GM23338 (cell line): Measurements from ENCODE around the gene PTPN7. TPM values are rescaled to one million over a fixed set of nuclear protein-coding genes. Genes with fewer than 3 reads are reported as not detected.

Experiments used
- ATAC-seq: fragments of 200-7000 bp; cut with Tn5 transposase; 3 replicates; pipeline ENCODE4 v1.9.1; 2020
- DNase-seq: peaks from one replicate; pipeline ENCODE4 v3.0.0-alpha.2; 2015; ENCODE audit warnings: low spot score
- H2AFZ ChIP-seq: fragments of 200-600 bp; sonication (generic); 2 replicates; pipeline ENCODE4 v1.8.0; 2016; ENCODE audit warnings: antibody characterized with exemption, mild to moderate bottlenecking, moderate library complexity
- H3F3A ChIP-seq: fragments of 200-600 bp; sonication (generic); replicated peaks from 2 replicates; pipeline ENCODE4 v1.8.0; 2017; ENCODE audit warnings: antibody characterized with exemption, mixed run types, low read depth
- H3K27ac ChIP-seq: fragments of 200-600 bp; sonication (generic); 2 replicates; pipeline ENCODE4 v1.6.1; 2016; ENCODE audit warnings: low read depth
- H3K27me3 ChIP-seq: fragments of 200-600 bp; sonication (generic); 2 replicates; pipeline ENCODE4 v1.8.0; 2016; ENCODE audit warnings: mild to moderate bottlenecking, mixed run types, moderate library complexity; ENCODE audit not compliant: insufficient read depth
- H3K36me3 ChIP-seq: fragments of 200-600 bp; sonication (generic); 2 replicates; pipeline ENCODE4 v1.8.0; 2016; ENCODE audit warnings: mild to moderate bottlenecking; ENCODE audit not compliant: insufficient read depth
- H3K4me1 ChIP-seq: fragments of 200-600 bp; sonication (generic); 2 replicates; pipeline ENCODE4 v1.8.0; 2016; ENCODE audit warnings: mild to moderate bottlenecking, moderate library complexity; ENCODE audit not compliant: insufficient read depth
- H3K4me2 ChIP-seq: fragments of 200-600 bp; sonication (generic); 2 replicates; pipeline ENCODE4 v1.7.1; 2017; ENCODE audit warnings: mixed run types
- H3K4me3 ChIP-seq: fragments of 200-600 bp; sonication (generic); 2 replicates; pipeline ENCODE4 v1.6.1; 2016; ENCODE audit warnings: mixed run types
- H3K79me2 ChIP-seq: fragments of 200-600 bp; sonication (generic); replicated peaks from 2 replicates; pipeline ENCODE4 v1.8.0; 2017; ENCODE audit warnings: mild to moderate bottlenecking; ENCODE audit not compliant: insufficient read depth
- H3K9me2 ChIP-seq: fragments of 200-600 bp; sonication (generic); 2 replicates; pipeline ENCODE4 v1.8.0; 2017; ENCODE audit not compliant: insufficient read depth
- H4K20me1 ChIP-seq: fragments of 200-600 bp; sonication (generic); replicated peaks from 2 replicates; pipeline ENCODE4 v1.8.0; 2017; ENCODE audit warnings: mild to moderate bottlenecking; ENCODE audit not compliant: insufficient read depth
- H3K27ac Mint-ChIP-seq: 2 replicates; pipeline ENCODE4 v1.8.0; 2020; ENCODE audit warnings: inconsistent platforms, mild to moderate bottlenecking, moderate library complexity, mixed read lengths
- H3K27me3 Mint-ChIP-seq: 3 replicates; pipeline ENCODE4 v1.8.0; 2022; ENCODE audit warnings: low read depth, mild to moderate bottlenecking, moderate library complexity, mixed read lengths, inconsistent platforms; ENCODE audit not compliant: insufficient read depth, poor library complexity
- H3K36me3 Mint-ChIP-seq: 3 replicates; pipeline ENCODE4 v1.8.0; 2021; ENCODE audit warnings: low read depth, mild to moderate bottlenecking, inconsistent platforms, moderate library complexity, mixed read lengths
- H3K4me1 Mint-ChIP-seq: 3 replicates; pipeline ENCODE4 v1.8.0; 2020; ENCODE audit warnings: mild to moderate bottlenecking, inconsistent platforms, mixed read lengths
- H3K4me3 Mint-ChIP-seq: 3 replicates; pipeline ENCODE4 v1.8.0; 2021; ENCODE audit warnings: moderate library complexity, mild to moderate bottlenecking, inconsistent platforms, mixed read lengths
- H3K9me3 Mint-ChIP-seq: 3 replicates; pipeline ENCODE4 v1.8.0; 2020; ENCODE audit warnings: moderate library complexity, mild to moderate bottlenecking, inconsistent platforms, mixed read lengths
- CREB1 ChIP-seq: fragments of 250-450 bp; sonication (Bioruptor Pico); IDR thresholded peaks from 2 replicates; pipeline ENCODE4 v1.5.0; 2020; ENCODE audit warnings: low read depth, mild to moderate bottlenecking, moderate library complexity
- CTCF ChIP-seq, 2 experiments: fragments of 200-600 bp in 1 of 2; sonication (generic) in 1 of 2; conservative IDR thresholded peaks; 2 replicates each; pipeline versions ENCODE4 v1.5.1 to v1.6.1; 2016 to 2017; ENCODE audit warnings: antibody characterized with exemption in 2 of 2, low read depth in 2 of 2, mild to moderate bottlenecking in 2 of 2, moderate library complexity in 1 of 2
- ETS1 ChIP-seq: IDR thresholded peaks from 2 replicates; pipeline ENCODE4 v1.6.1; 2016; ENCODE audit warnings: antibody characterized with exemption
- EZH2 ChIP-seq: fragments of 200-600 bp; sonication (generic); IDR thresholded peaks from one replicate; pipeline ENCODE4 v1.8.0; 2017; ENCODE audit warnings: antibody characterized with exemption, mild to moderate bottlenecking, low read depth; ENCODE audit not compliant: unreplicated experiment
- EZH2phosphoT487 ChIP-seq: fragments of 200-600 bp; sonication (generic); IDR thresholded peaks from one replicate; pipeline ENCODE4 v1.8.1; 2018; ENCODE audit warnings: antibody characterized with exemption; ENCODE audit not compliant: unreplicated experiment
- JUNB ChIP-seq: IDR thresholded peaks from one replicate; pipeline ENCODE4 v1.6.1; 2016; ENCODE audit warnings: antibody characterized with exemption; ENCODE audit not compliant: unreplicated experiment
- NANOG ChIP-seq: IDR thresholded peaks from 2 replicates; pipeline ENCODE4 v1.6.1; 2016; ENCODE audit warnings: antibody characterized with exemption, borderline replicate concordance
- STAT1 ChIP-seq: IDR thresholded peaks from one replicate; pipeline ENCODE4 v1.6.1; 2016; ENCODE audit warnings: antibody characterized with exemption; ENCODE audit not compliant: unreplicated experiment
- ZNF114 ChIP-seq: fragments of 250-450 bp; sonication (Bioruptor Pico); IDR thresholded peaks from 2 replicates; pipeline ENCODE4 v1.5.0; 2020; ENCODE audit warnings: mild to moderate bottlenecking, moderate library complexity
- polyA plus RNA-seq: library from polyadenylated mRNA; unstranded; fragments of >200 nt; fragmentation: Nextera tagmentation; extraction: Ambion mirVana; gene quantifications from 2 replicates; pipeline ENCODE4 v1.2.1, GENCODE V29; 2016
- total RNA-seq: library from RNA; depleted of rRNA; stranded (reverse); fragments of >200 nt; shearing (Covaris generic); gene quantifications from 2 replicates; pipeline ENCODE4 v1.2.3, GENCODE V29; 2014

Gene PTPN7
- total and polyA plus RNA-seq, 2 experiments from 2014 or later: not detected

GRCh38 chr1:202107321-202107761 lies 53.1 kb downstream of the PTPN7 start:
- Mint-ChIP-seq H3K4me3 (no peak overlapping the region), H3K4me1 (peaks cover 23% of the 10 kb centered on the region), H3K36me3 (no peaks in the 10 kb centered on the region), H3K27ac (no peak overlapping the region), H3K27me3 (peaks cover 6% of the 10 kb centered on the region), H3K9me3 (no peaks in the 10 kb centered on the region)
- no peak for DNase-seq
- Histone ChIP-seq H3K4me2 (no peak overlapping the region), H3K9me2 (no peaks in the 10 kb centered on the region), H3K4me1 (peaks cover 7% of the 10 kb centered on the region; the same call in 1 of the 2 replicates), H3K27ac (no peak overlapping the region), H3K36me3 (no peaks in the 10 kb centered on the region), H4K20me1 (no peaks in the 10 kb centered on the region), H3K79me2 (no peaks in the 10 kb centered on the region), H2AFZ (no peak overlapping the region), H3F3A (no peaks in the 10 kb centered on the region), H3K27me3 (no peaks in the 10 kb centered on the region), H3K4me3 (no peak overlapping the region)
- TF ChIP-seq CTCF (conservative IDR thresholded peaks at IDR 0.05; ENCODE audit: low read depth in 2 of 2) (no peak), CREB1 (CRISPR knock-in tag) (no peak), ETS1 (no peak)
- ATAC-seq: peak; percentile 5; the same call in 1 of the 3 replicates

- no peak overlapping the region for H3K4me3 Mint-ChIP-seq
- no peak overlapping the region for H3K27ac Mint-ChIP-seq
- no peaks in the 10 kb centered on the region for H3F3A ChIP-seq
- ATAC-seq (peak; percentile 11), DNase-seq (no peak)
- no peaks in the 10 kb centered on the region for H3K27me3 ChIP-seq
- H2AFZ ChIP-seq: no peak overlapping the region
- H3K9me2 ChIP-seq: no peaks in the 10 kb centered on the region
- H3K27me3 Mint-ChIP-seq: peaks cover 6% of the 10 kb centered on the region
- H4K20me1 ChIP-seq: no peaks in the 10 kb centered on the region
- no peaks in the 10 kb centered on the region for H3K36me3 ChIP-seq
- peaks cover 8% of the 10 kb centered on the region for H3K4me1 ChIP-seq
- no peaks in the 10 kb centered on the region for H3K79me2 ChIP-seq
- H3K36me3 Mint-ChIP-seq: no peaks in the 10 kb centered on the region
- no peak overlapping the region for H3K4me3 ChIP-seq
- H3K27ac ChIP-seq: peak overlapping the region; percentile 5; the same call in 1 of the 2 replicates
- H3K4me1 Mint-ChIP-seq: peaks cover 26% of the 10 kb centered on the region
- H3K9me3 Mint-ChIP-seq: no peaks in the 10 kb centered on the region
- H3K4me2 ChIP-seq: peak overlapping the region; percentile 23; the same call in 1 of the 2 replicates
- TF ChIP-seq STAT1 (no peak), ETS1 (no peak), EZH2 (no peak), JUNB (no peak), ZNF114 (CRISPR knock-in tag) (no peak), NANOG (no peak), CTCF (conservative IDR thresholded peaks at IDR 0.05; ENCODE audit: low read depth in 2 of 2) (no peak), EZH2phosphoT487 (no peak)
Observed at GRCh38 chr1:202106340-202107254, 53.8 kb downstream of the PTPN7 start.
